ENCODE data around the gene DMWD.

DMWD gene

GRCh38 chr19:45794627-45795026 lies 2.0 kb upstream of the DMWD start:
- Histone ChIP-seq H3K9ac (ENCODE audit: low read length) (no peak overlapping the region), H3K9me3 (ENCODE audit: insufficient read depth, low read depth, low read length) (no peaks in the 10 kb centered on the region), H4K8ac (ENCODE audit: low read depth, low read length) (no peak overlapping the region), H3K14ac (ENCODE audit: low read length) (no peak overlapping the region), H3K4me3 (ENCODE audit: low read depth, low read length) (no peak overlapping the region), H2BK5ac (ENCODE audit: low read depth, low read length, poor library complexity) (no peak overlapping the region), H3K79me2 (ENCODE audit: control insufficient read depth, insufficient read depth, low read length, poor library complexity) (peaks cover 9% of the 10 kb centered on the region), H3K23ac (ENCODE audit: low read length) (no peak overlapping the region), H2BK120ac (ENCODE audit: insufficient read depth, low read length, poor library complexity) (no peak overlapping the region), H2AFZ (ENCODE audit: insufficient read depth, low read length, poor library complexity) (no peak overlapping the region), H3K18ac (ENCODE audit: low read length) (no peak overlapping the region), H4K12ac (ENCODE audit: low read depth, low read length) (no peak overlapping the region), H3K4me2 (ENCODE audit: low read length) (no peak overlapping the region), H4K91ac (ENCODE audit: low read depth, low read length) (no peak overlapping the region), H2AK5ac (ENCODE audit: low read length) (no peak overlapping the region), H3K79me1 (ENCODE audit: low read length) (peaks cover 7% of the 10 kb centered on the region), H2BK12ac (ENCODE audit: low read length) (no peak overlapping the region), H3K4me1 (ENCODE audit: control insufficient read depth in 1 of 2, insufficient read depth in 2 of 2, low read length in 2 of 2) (peaks cover 3 to 16% of the 10 kb centered on the region in 2 experiments), H3K4ac (ENCODE audit: low read depth, low read length) (no peak overlapping the region), H3K36me3 (ENCODE audit: control insufficient read depth in 1 of 2, insufficient read depth in 2 of 2, low read length in 2 of 2) (peaks cover 6% of the 10 kb centered on the region in 2 experiments), H3K27me3 (ENCODE audit: insufficient read depth, low read length) (no peaks in the 10 kb centered on the region), H3K27ac (ENCODE audit: low read depth, low read length) (no peak overlapping the region)
- no CpG with 5 or more reads among the region's 2 CpGs for WGBS (ENCODE audit: extremely low coverage, insufficient coverage, insufficient read length)
- DNase-seq, result no peak

- Histone ChIP-seq H3K4me3 (ENCODE audit: low read depth, low read length) (no peak overlapping the region), H3K4ac (ENCODE audit: low read depth, low read length) (no peak overlapping the region), H3K4me2 (ENCODE audit: low read length) (no peak overlapping the region), H2AK5ac (ENCODE audit: low read length) (no peak overlapping the region), H3K36me3 (ENCODE audit: control insufficient read depth in 1 of 2, insufficient read depth in 2 of 2, low read length in 2 of 2) (peaks cover 13 to 14% of the 10 kb centered on the region in 2 experiments), H2BK12ac (ENCODE audit: low read length) (no peak overlapping the region), H3K23ac (ENCODE audit: low read length) (no peak overlapping the region), H3K79me2 (ENCODE audit: control insufficient read depth, insufficient read depth, low read length, poor library complexity) (peaks cover 9% of the 10 kb centered on the region), H2AFZ (ENCODE audit: insufficient read depth, low read length, poor library complexity) (no peak overlapping the region), H2BK120ac (ENCODE audit: insufficient read depth, low read length, poor library complexity) (no peak overlapping the region), H3K79me1 (ENCODE audit: low read length) (peaks cover 7% of the 10 kb centered on the region), H4K12ac (ENCODE audit: low read depth, low read length) (no peak overlapping the region), H3K9me3 (ENCODE audit: insufficient read depth, low read depth, low read length) (no peaks in the 10 kb centered on the region), H4K91ac (ENCODE audit: low read depth, low read length) (no peak overlapping the region), H2BK5ac (ENCODE audit: low read depth, low read length, poor library complexity) (no peak overlapping the region), H3K4me1 (ENCODE audit: control insufficient read depth in 1 of 2, insufficient read depth in 2 of 2, low read length in 2 of 2) (peaks cover 3 to 11% of the 10 kb centered on the region in 2 experiments), H3K27me3 (ENCODE audit: insufficient read depth, low read length) (no peaks in the 10 kb centered on the region), H4K8ac (ENCODE audit: low read depth, low read length) (no peak overlapping the region), H3K14ac (ENCODE audit: low read length) (no peak overlapping the region), H3K18ac (ENCODE audit: low read length) (no peak overlapping the region), H3K9ac (ENCODE audit: low read length) (no peak overlapping the region), H3K27ac (ENCODE audit: low read depth, low read length) (no peak overlapping the region)
- WGBS (ENCODE audit: extremely low coverage, insufficient coverage, insufficient read length), result no CpG with 5 or more reads among the region's 6 CpGs
- DNase-seq, result no peak
Measured at GRCh38 chr19:45793876-45794275, 1.2 kb upstream of the DMWD start.

- H3K27me3 ChIP-seq (ENCODE audit: insufficient read depth, low read length), result no peaks in the 10 kb centered on the region
- H3K79me1 ChIP-seq (ENCODE audit: low read length), result peaks cover 7% of the 10 kb centered on the region
- no peak overlapping the region for H2AK5ac ChIP-seq (ENCODE audit: low read length)
- no peak overlapping the region for H2AFZ ChIP-seq (ENCODE audit: insufficient read depth, low read length, poor library complexity)
- H2BK120ac ChIP-seq (ENCODE audit: insufficient read depth, low read length, poor library complexity), result no peak overlapping the region
- no peak overlapping the region for H4K12ac ChIP-seq (ENCODE audit: low read depth, low read length)
- peaks cover 19 to 20% of the 10 kb centered on the region in 2 experiments for H3K36me3 ChIP-seq (ENCODE audit: control insufficient read depth in 1 of 2, insufficient read depth in 2 of 2, low read length in 2 of 2)
- no peak overlapping the region for H3K4ac ChIP-seq (ENCODE audit: low read depth, low read length)
- no peak overlapping the region for H3K23ac ChIP-seq (ENCODE audit: low read length)
- WGBS (ENCODE audit: extremely low coverage, insufficient coverage, insufficient read length), result no CpG with 5 or more reads among the region's 3 CpGs
- peaks cover 9% of the 10 kb centered on the region for H3K79me2 ChIP-seq (ENCODE audit: control insufficient read depth, insufficient read depth, low read length, poor library complexity)
- H3K4me2 ChIP-seq (ENCODE audit: low read length), result peak overlapping the region; percentile 32
- H3K9ac ChIP-seq (ENCODE audit: low read length), result no peak overlapping the region
- no peak overlapping the region for H2BK12ac ChIP-seq (ENCODE audit: low read length)
- no peaks in the 10 kb centered on the region for H3K9me3 ChIP-seq (ENCODE audit: insufficient read depth, low read depth, low read length)
- peak overlapping the region; percentile 16 for H4K8ac ChIP-seq (ENCODE audit: low read depth, low read length)
- peaks cover 3 to 11% of the 10 kb centered on the region in 2 experiments for H3K4me1 ChIP-seq (ENCODE audit: control insufficient read depth in 1 of 2, insufficient read depth in 2 of 2, low read length in 2 of 2)
- H3K27ac ChIP-seq (ENCODE audit: low read depth, low read length), result no peak overlapping the region
- H4K91ac ChIP-seq (ENCODE audit: low read depth, low read length), result no peak overlapping the region
- DNase-seq, result no peak
- no peak overlapping the region for H3K4me3 ChIP-seq (ENCODE audit: low read depth, low read length)
- H2BK5ac ChIP-seq (ENCODE audit: low read depth, low read length, poor library complexity), result no peak overlapping the region
- H3K14ac ChIP-seq (ENCODE audit: low read length), result no peak overlapping the region
- no peak overlapping the region for H3K18ac ChIP-seq (ENCODE audit: low read length)
Measured at GRCh38 chr19:45793178-45793564, 526 bp upstream of the DMWD start.

GRCh38 chr19:45791744-45792469 lies 738 bp downstream of the DMWD start:
- peaks cover 25 to 30% of the 10 kb centered on the region in 2 experiments for H3K36me3 ChIP-seq (ENCODE audit: control insufficient read depth in 1 of 2, insufficient read depth in 2 of 2, low read length in 2 of 2)
- peak overlapping the region; percentile 96 for H3K14ac ChIP-seq (ENCODE audit: low read length)
- H3K27me3 ChIP-seq (ENCODE audit: insufficient read depth, low read length), result no peaks in the 10 kb centered on the region
- H4K91ac ChIP-seq (ENCODE audit: low read depth, low read length), result peak overlapping the region; percentile 87
- peak overlapping the region; percentile 21 for H2BK120ac ChIP-seq (ENCODE audit: insufficient read depth, low read length, poor library complexity)
- peak overlapping the region; percentile 85 for H2BK5ac ChIP-seq (ENCODE audit: low read depth, low read length, poor library complexity)
- H3K9me3 ChIP-seq (ENCODE audit: insufficient read depth, low read depth, low read length), result no peaks in the 10 kb centered on the region
- peak overlapping the region; percentile 95 for H3K9ac ChIP-seq (ENCODE audit: low read length)
- H3K4ac ChIP-seq (ENCODE audit: low read depth, low read length), result peak overlapping the region; percentile 96
- H2BK12ac ChIP-seq (ENCODE audit: low read length), result no peak overlapping the region
- H3K18ac ChIP-seq (ENCODE audit: low read length), result peak overlapping the region; percentile 87
- peak overlapping the region; percentile 30 for H3K23ac ChIP-seq (ENCODE audit: low read length)
- H4K12ac ChIP-seq (ENCODE audit: low read depth, low read length), result peak overlapping the region; percentile 94
- peak overlapping the region; percentile 81 for H2AFZ ChIP-seq (ENCODE audit: insufficient read depth, low read length, poor library complexity)
- H3K4me2 ChIP-seq (ENCODE audit: low read length), result peak overlapping the region; percentile 99
- peak overlapping the region; percentile 50 for H3K27ac ChIP-seq (ENCODE audit: low read depth, low read length)
- H4K8ac ChIP-seq (ENCODE audit: low read depth, low read length), result peak overlapping the region; percentile 92
- H3K4me3 ChIP-seq (ENCODE audit: low read depth, low read length), result peak overlapping the region; percentile 93
- peaks cover 7% of the 10 kb centered on the region for H3K79me1 ChIP-seq (ENCODE audit: low read length)
- peaks cover 3 to 11% of the 10 kb centered on the region in 2 experiments for H3K4me1 ChIP-seq (ENCODE audit: control insufficient read depth in 1 of 2, insufficient read depth in 2 of 2, low read length in 2 of 2)
- no peak overlapping the region for H2AK5ac ChIP-seq (ENCODE audit: low read length)
- DNase-seq, result peak in 1 of 2 donors; percentile 14
- WGBS (ENCODE audit: extremely low coverage, insufficient coverage, insufficient read length), result no CpG with 5 or more reads among the region's 31 CpGs
- peaks cover 9% of the 10 kb centered on the region for H3K79me2 ChIP-seq (ENCODE audit: control insufficient read depth, insufficient read depth, low read length, poor library complexity)

All from trophoblast cell (in vitro differentiated cells and primary cell).